GM23338 (cell line): ENCODE data around the gene GLUL. TPM values are rescaled to one million over a fixed set of nuclear protein-coding genes. Genes with fewer than 3 reads are reported as not detected.

Experiments used
- ATAC-seq: fragments of 200-7000 bp; cut with Tn5 transposase; 3 replicates; pipeline ENCODE4 v1.9.1; 2020
- DNase-seq: peaks from one replicate; pipeline ENCODE4 v3.0.0-alpha.2; 2015; ENCODE audit warnings: low spot score
- H2AFZ ChIP-seq: fragments of 200-600 bp; sonication (generic); 2 replicates; pipeline ENCODE4 v1.8.0; 2016; ENCODE audit warnings: antibody characterized with exemption, mild to moderate bottlenecking, moderate library complexity
- H3F3A ChIP-seq: fragments of 200-600 bp; sonication (generic); replicated peaks from 2 replicates; pipeline ENCODE4 v1.8.0; 2017; ENCODE audit warnings: antibody characterized with exemption, mixed run types, low read depth
- H3K27ac ChIP-seq: fragments of 200-600 bp; sonication (generic); 2 replicates; pipeline ENCODE4 v1.6.1; 2016; ENCODE audit warnings: low read depth
- H3K27me3 ChIP-seq: fragments of 200-600 bp; sonication (generic); 2 replicates; pipeline ENCODE4 v1.8.0; 2016; ENCODE audit warnings: mild to moderate bottlenecking, mixed run types, moderate library complexity; ENCODE audit not compliant: insufficient read depth
- H3K36me3 ChIP-seq: fragments of 200-600 bp; sonication (generic); 2 replicates; pipeline ENCODE4 v1.8.0; 2016; ENCODE audit warnings: mild to moderate bottlenecking; ENCODE audit not compliant: insufficient read depth
- H3K4me1 ChIP-seq: fragments of 200-600 bp; sonication (generic); 2 replicates; pipeline ENCODE4 v1.8.0; 2016; ENCODE audit warnings: mild to moderate bottlenecking, moderate library complexity; ENCODE audit not compliant: insufficient read depth
- H3K4me2 ChIP-seq: fragments of 200-600 bp; sonication (generic); 2 replicates; pipeline ENCODE4 v1.7.1; 2017; ENCODE audit warnings: mixed run types
- H3K4me3 ChIP-seq: fragments of 200-600 bp; sonication (generic); 2 replicates; pipeline ENCODE4 v1.6.1; 2016; ENCODE audit warnings: mixed run types
- H3K79me2 ChIP-seq: fragments of 200-600 bp; sonication (generic); replicated peaks from 2 replicates; pipeline ENCODE4 v1.8.0; 2017; ENCODE audit warnings: mild to moderate bottlenecking; ENCODE audit not compliant: insufficient read depth
- H3K9me2 ChIP-seq: fragments of 200-600 bp; sonication (generic); 2 replicates; pipeline ENCODE4 v1.8.0; 2017; ENCODE audit not compliant: insufficient read depth
- H4K20me1 ChIP-seq: fragments of 200-600 bp; sonication (generic); replicated peaks from 2 replicates; pipeline ENCODE4 v1.8.0; 2017; ENCODE audit warnings: mild to moderate bottlenecking; ENCODE audit not compliant: insufficient read depth
- H3K27ac Mint-ChIP-seq: 2 replicates; pipeline ENCODE4 v1.8.0; 2020; ENCODE audit warnings: inconsistent platforms, mild to moderate bottlenecking, moderate library complexity, mixed read lengths
- H3K27me3 Mint-ChIP-seq: 3 replicates; pipeline ENCODE4 v1.8.0; 2022; ENCODE audit warnings: low read depth, mild to moderate bottlenecking, moderate library complexity, mixed read lengths, inconsistent platforms; ENCODE audit not compliant: insufficient read depth, poor library complexity
- H3K36me3 Mint-ChIP-seq: 3 replicates; pipeline ENCODE4 v1.8.0; 2021; ENCODE audit warnings: low read depth, mild to moderate bottlenecking, inconsistent platforms, moderate library complexity, mixed read lengths
- H3K4me1 Mint-ChIP-seq: 3 replicates; pipeline ENCODE4 v1.8.0; 2020; ENCODE audit warnings: mild to moderate bottlenecking, inconsistent platforms, mixed read lengths
- H3K4me3 Mint-ChIP-seq: 3 replicates; pipeline ENCODE4 v1.8.0; 2021; ENCODE audit warnings: moderate library complexity, mild to moderate bottlenecking, inconsistent platforms, mixed read lengths
- H3K9me3 Mint-ChIP-seq: 3 replicates; pipeline ENCODE4 v1.8.0; 2020; ENCODE audit warnings: moderate library complexity, mild to moderate bottlenecking, inconsistent platforms, mixed read lengths
- CREB1 ChIP-seq: fragments of 250-450 bp; sonication (Bioruptor Pico); IDR thresholded peaks from 2 replicates; pipeline ENCODE4 v1.5.0; 2020; ENCODE audit warnings: low read depth, mild to moderate bottlenecking, moderate library complexity
- CTCF ChIP-seq, 2 experiments: fragments of 200-600 bp in 1 of 2; sonication (generic) in 1 of 2; conservative IDR thresholded peaks; 2 replicates each; pipeline versions ENCODE4 v1.5.1 to v1.6.1; 2016 to 2017; ENCODE audit warnings: antibody characterized with exemption in 2 of 2, low read depth in 2 of 2, mild to moderate bottlenecking in 2 of 2, moderate library complexity in 1 of 2
- ETS1 ChIP-seq: IDR thresholded peaks from 2 replicates; pipeline ENCODE4 v1.6.1; 2016; ENCODE audit warnings: antibody characterized with exemption
- EZH2 ChIP-seq: fragments of 200-600 bp; sonication (generic); IDR thresholded peaks from one replicate; pipeline ENCODE4 v1.8.0; 2017; ENCODE audit warnings: antibody characterized with exemption, mild to moderate bottlenecking, low read depth; ENCODE audit not compliant: unreplicated experiment
- EZH2phosphoT487 ChIP-seq: fragments of 200-600 bp; sonication (generic); IDR thresholded peaks from one replicate; pipeline ENCODE4 v1.8.1; 2018; ENCODE audit warnings: antibody characterized with exemption; ENCODE audit not compliant: unreplicated experiment
- JUNB ChIP-seq: IDR thresholded peaks from one replicate; pipeline ENCODE4 v1.6.1; 2016; ENCODE audit warnings: antibody characterized with exemption; ENCODE audit not compliant: unreplicated experiment
- NANOG ChIP-seq: IDR thresholded peaks from 2 replicates; pipeline ENCODE4 v1.6.1; 2016; ENCODE audit warnings: antibody characterized with exemption, borderline replicate concordance
- POLR2AphosphoS5 ChIP-seq: IDR thresholded peaks from 2 replicates; pipeline ENCODE4 v1.6.1; 2016; ENCODE audit warnings: antibody characterized with exemption, low read depth
- REST ChIP-seq: IDR thresholded peaks from one replicate; pipeline ENCODE4 v1.6.1; 2018; ENCODE audit warnings: antibody characterized with exemption; ENCODE audit not compliant: unreplicated experiment
- STAT1 ChIP-seq: IDR thresholded peaks from one replicate; pipeline ENCODE4 v1.6.1; 2016; ENCODE audit warnings: antibody characterized with exemption; ENCODE audit not compliant: unreplicated experiment
- ZNF114 ChIP-seq: fragments of 250-450 bp; sonication (Bioruptor Pico); IDR thresholded peaks from 2 replicates; pipeline ENCODE4 v1.5.0; 2020; ENCODE audit warnings: mild to moderate bottlenecking, moderate library complexity
- ZNF331 ChIP-seq: fragments of 250-450 bp; sonication (Bioruptor Pico); IDR thresholded peaks from 2 replicates; pipeline ENCODE4 v1.5.0; 2020; ENCODE audit warnings: low read depth, mild to moderate bottlenecking, moderate library complexity
- ZNF462 ChIP-seq: fragments of 250-450 bp; sonication (Bioruptor Pico); IDR thresholded peaks from 2 replicates; pipeline ENCODE4 v1.5.0; 2020; ENCODE audit warnings: mild to moderate bottlenecking, moderate library complexity
- polyA plus RNA-seq: library from polyadenylated mRNA; unstranded; fragments of >200 nt; fragmentation: Nextera tagmentation; extraction: Ambion mirVana; gene quantifications from 2 replicates; pipeline ENCODE4 v1.2.1, GENCODE V29; 2016
- total RNA-seq: library from RNA; depleted of rRNA; stranded (reverse); fragments of >200 nt; shearing (Covaris generic); gene quantifications from 2 replicates; pipeline ENCODE4 v1.2.3, GENCODE V29; 2014

The GLUL gene
- total and polyA plus RNA-seq, 2 experiments from 2014 or later: 254 to 356 TPM

GRCh38 chr1:182350839-182351238, 40.8 kb downstream of the GLUL start:
- Histone ChIP-seq H4K20me1 (no peaks in the 10 kb centered on the region), H2AFZ (no peak overlapping the region), H3K79me2 (no peaks in the 10 kb centered on the region), H3F3A (no peaks in the 10 kb centered on the region), H3K4me3 (no peak overlapping the region), H3K4me1 (peaks cover 4% of the 10 kb centered on the region; the same call in 1 of the 2 replicates), H3K36me3 (no peaks in the 10 kb centered on the region), H3K27ac (no peak overlapping the region), H3K4me2 (no peak overlapping the region), H3K27me3 (no peaks in the 10 kb centered on the region), H3K9me2 (no peaks in the 10 kb centered on the region)
- H3K36me3 Mint-ChIP-seq: no peaks in the 10 kb centered on the region
- ATAC-seq: no peak
- H3K27ac Mint-ChIP-seq: no peak overlapping the region
- no peak overlapping the region for H3K4me3 Mint-ChIP-seq
- peaks cover 5% of the 10 kb centered on the region; the same call in 2 of the 3 replicates for H3K4me1 Mint-ChIP-seq
- H3K27me3 Mint-ChIP-seq: peaks cover 2% of the 10 kb centered on the region
- TF ChIP-seq CTCF (conservative IDR thresholded peaks at IDR 0.05; ENCODE audit: low read depth in 2 of 2) (no peak), POLR2AphosphoS5 (no peak), CREB1 (CRISPR knock-in tag) (no peak), NANOG (no peak), ETS1 (no peak), ZNF331 (no peak), ZNF114 (CRISPR knock-in tag) (no peak), JUNB (no peak), EZH2phosphoT487 (no peak), STAT1 (no peak), EZH2 (no peak), REST (no peak), ZNF462 (CRISPR knock-in tag) (no peak)
- no peaks in the 10 kb centered on the region for H3K9me3 Mint-ChIP-seq
- no peak for DNase-seq
